Activated CD4-positive, alpha-beta T cell treated with anti-CD3 and anti-CD28 coated beads, Interleukin-2, amount 50 U/mL, for 24 hours (primary cell): Measurements from ENCODE around the gene ZNF322.

Source experiments
- DNase-seq, 2 donors: peaks; one replicate each; pipeline ENCODE4 v3.0.0-alpha.2; 2020; ENCODE audit warnings: low read depth in 1 of 2, low spot score in 1 of 2

The ZNF322 gene

GRCh38 chr6:26592649-26593048, 66.9 kb downstream of the ZNF322 start:
- no peak for DNase-seq

- no peak for DNase-seq
Measured at GRCh38 chr6:26588965-26589364, 70.6 kb downstream of the ZNF322 start.
